ENCODE results near the gene MTHFS.

DNA sequence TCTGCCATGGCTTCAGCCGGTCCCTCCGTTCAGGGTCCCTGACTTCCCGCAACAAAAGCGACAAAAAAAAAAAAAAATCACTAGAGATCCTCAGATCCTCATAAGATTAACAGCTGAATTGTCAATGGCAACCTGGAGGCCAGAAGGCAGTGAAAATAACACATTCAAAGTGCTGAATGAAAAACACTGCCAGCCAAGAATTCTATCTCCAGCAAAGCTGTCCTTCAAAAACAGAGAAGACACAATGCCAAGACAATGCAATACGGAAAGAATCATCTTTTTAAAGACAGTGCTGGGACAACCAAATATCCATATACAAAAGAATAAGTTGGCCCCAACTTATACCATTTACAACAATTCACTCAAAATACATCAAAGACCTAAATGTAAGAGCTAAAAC, 21.6 kb downstream of the MTHFS start:
- TF ChIP-seq YY1 (IDR thresholded peaks at IDR 0.05; ENCODE audit: insufficient read depth, insufficient read length) (no peak), ZNF274 (IDR thresholded peaks at IDR 0.05; ENCODE audit: low read depth, low read length) (no peak), SUZ12 (IDR thresholded peaks at IDR 0.05; ENCODE audit: extremely low read depth, insufficient read depth, insufficient read length) (no peak)
